Dermis blood vessel endothelial cell (primary cell): Measurements from ENCODE around the gene TARS2. TPM values are rescaled to one million over a fixed set of nuclear protein-coding genes. Genes with fewer than 3 reads are reported as not detected.

Source experiments
- total RNA-seq: library from RNA; depleted of rRNA; stranded (reverse); fragments of >200 nt; gene quantifications from 2 replicates; pipeline ENCODE4 v1.2.3, GENCODE V29; 2014

The TARS2 gene
- total RNA-seq, 1 donor from 2014 or later, result 10.4 TPM

Other genes with a start within 250 kb of the TARS2 start
- gene CA14, start 229.6 kb upstream of the TARS2 start, total RNA-seq, result not detected in 2 replicates
- gene APH1A, start 218.4 kb upstream of the TARS2 start, total RNA-seq, result 132 and 182 TPM in 2 replicates
- 3.6 and 43.1 TPM in 2 replicates for gene C1orf54, start 214.6 kb upstream of the TARS2 start, total RNA-seq
- gene CIART, start 204.9 kb upstream of the TARS2 start, total RNA-seq, result 0.33 and 1.0 TPM in 2 replicates
- 35.4 and 43.4 TPM in 2 replicates for gene MRPS21, start 193.6 kb upstream of the TARS2 start, total RNA-seq
- 40.0 and 47.5 TPM in 2 replicates for gene PRPF3, start 165.9 kb upstream of the TARS2 start, total RNA-seq
- 7.8 and 10.2 TPM in 2 replicates for gene RPRD2, start 123.3 kb upstream of the TARS2 start, total RNA-seq
- gene ECM1, start 20.7 kb downstream of the TARS2 start, total RNA-seq, result 0.19 and 0.34 TPM in 2 replicates
- not detected in 2 replicates for gene FALEC, start 28.3 kb downstream of the TARS2 start, total RNA-seq
- gene ADAMTSL4, start 62.0 kb downstream of the TARS2 start, total RNA-seq, result 0.17 and 0.60 TPM in 2 replicates
- gene MCL1, start 92.2 kb downstream of the TARS2 start, total RNA-seq, result 223 and 316 TPM in 2 replicates
- gene ENSA, start 142.2 kb downstream of the TARS2 start, total RNA-seq, result 200 and 229 TPM in 2 replicates
- gene GOLPH3L, start 209.7 kb downstream of the TARS2 start, total RNA-seq, result 17.4 and 24.8 TPM in 2 replicates
- 0.17 TPM in 1 of 2 replicates, not detected in the other for gene HORMAD1, start 233.5 kb downstream of the TARS2 start, total RNA-seq